Esophagus muscularis mucosa (tissue), 3 donors: ENCODE data around the gene TGFBI.

Source experiments
- CTCF ChIP-seq, 3 experiments: fragments of 200-600 bp in 2 of 3; fragments of 450-650 bp in 1 of 3; sonication (generic) in 2 of 3; IDR thresholded peaks; one replicate each; pipeline ENCODE4 v1.5.1; 2017 to 2019; ENCODE audit warnings: antibody characterized with exemption in 3 of 3, mild to moderate bottlenecking in 2 of 3, moderate library complexity in 1 of 3
- EP300 ChIP-seq: sonication (generic); formaldehyde crosslinking; IDR thresholded peaks from one replicate; pipeline ENCODE4 v1.6.1; 2017; ENCODE audit warnings: antibody characterized with exemption

GRCh38 chr5:136080483-136081216 is 51.9 kb downstream of the TGFBI start:
- TF ChIP-seq CTCF (IDR thresholded peaks at IDR 0.05) (no peak), EP300 (no peak)
